GM10266 (cell line): ENCODE measurements around the gene ZNF490.
A peak's percentile ranks its signal among the peaks of the same experiment; 100 is the strongest.
"Not testable (repeated sequence)": the region's sequence is repeated elsewhere in the genome, so short reads cannot be mapped to it uniquely, and the experiment has no call there.

Experiments used
- DNase-seq: peaks from one replicate; pipeline ENCODE4 v3.0.0; 2012; ENCODE audit errors: extremely low spot score
- CTCF ChIP-seq: IDR thresholded peaks from 2 replicates; pipeline ENCODE4 v1.5.1; 2012; ENCODE audit warnings: mild to moderate bottlenecking, low read depth; ENCODE audit not compliant: control insufficient read depth, insufficient read depth; ENCODE audit errors: missing control alignments

Gene ZNF490

GRCh38 chr19:12596485-12596884 is 14.1 kb downstream of the ZNF490 start:
- no peak for TF ChIP-seq CTCF

GRCh38 chr19:12581100-12581499 is 29.5 kb downstream of the ZNF490 start:
- no peak for DNase-seq
- TF ChIP-seq CTCF = no peak

More at GRCh38 chr19:12596485-12596884, 14.1 kb downstream of the ZNF490 start:
- DNase-seq = no peak

- no peak for DNase-seq
- no peak for TF ChIP-seq CTCF
Measured at GRCh38 chr19:12580180-12580694, 30.4 kb downstream of the ZNF490 start.

GRCh38 chr19:12578641-12579040 is 32.0 kb downstream of the ZNF490 start:
- no peak for DNase-seq
- TF ChIP-seq CTCF = no peak

GRCh38 chr19:12574036-12574435 is 36.6 kb downstream of the ZNF490 start:
- TF ChIP-seq CTCF = no peak
- DNase-seq = peak; percentile 45

GRCh38 chr19:12567951-12568350 is 42.7 kb downstream of the ZNF490 start:
- no peak for DNase-seq
- no peak for TF ChIP-seq CTCF

GRCh38 chr19:12566380-12566779 is 44.2 kb downstream of the ZNF490 start:
- not testable (repeated sequence) for DNase-seq
